HepG2 (cell line): Measurements from ENCODE around the gene C16orf87. TPM values are rescaled to one million over a fixed set of nuclear protein-coding genes. Genes with fewer than 3 reads are reported as not detected.
A peak's percentile ranks its signal among the peaks of the same experiment; 100 is the strongest.

Experiments
- AGO2 ChIP-seq: fragments of 200-400 bp; formaldehyde crosslinking; optimal IDR thresholded peaks from 2 replicates; pipeline ENCODE3; 2017; ENCODE audit warnings: mild to moderate bottlenecking, low read depth, low read length, moderate library complexity
- ATF6 ChIP-seq: sonication (generic); formaldehyde crosslinking; conservative IDR thresholded peaks from 2 replicates; pipeline ENCODE4 v1.4.0; 2020; ENCODE audit warnings: missing genetic modification reagents
- ATM ChIP-seq: fragments of 450-650 bp; IDR thresholded peaks from 2 replicates; pipeline ENCODE4 v1.7.1; 2017; ENCODE audit warnings: mild to moderate bottlenecking, borderline replicate concordance
- ELF3 ChIP-seq: IDR thresholded peaks from 2 replicates; pipeline ENCODE4 v1.6.1; 2016; ENCODE audit warnings: missing genetic modification reagents, missing compliant biosample characterization
- FLYWCH1 ChIP-seq: sonication (generic); formaldehyde crosslinking; IDR thresholded peaks from 2 replicates; pipeline ENCODE4 v1.8.1; 2023; ENCODE audit warnings: mild to moderate bottlenecking, missing genetic modification reagents
- MEF2D ChIP-seq: sonication (generic); formaldehyde crosslinking; IDR thresholded peaks from 2 replicates; pipeline ENCODE4 v1.5.1; 2020; ENCODE audit warnings: mild to moderate bottlenecking, missing genetic modification reagents
- MIXL1 ChIP-seq: IDR thresholded peaks from 2 replicates; pipeline ENCODE4 v1.6.1; 2016
- RBFOX2 ChIP-seq: fragments of 200-400 bp; formaldehyde crosslinking; IDR thresholded peaks from 2 replicates; pipeline ENCODE4 v1.6.1; 2017; ENCODE audit warnings: low read depth, mild to moderate bottlenecking, low read length
- SOX5 ChIP-seq: IDR thresholded peaks from 2 replicates; pipeline ENCODE4 v1.6.1; 2016; ENCODE audit warnings: borderline replicate concordance
- SOX6 ChIP-seq, 2 experiments: fragments of 450-650 bp in 1 of 2; sonication (generic) in 1 of 2; formaldehyde crosslinking in 1 of 2; IDR thresholded peaks; 2 replicates each; pipeline versions ENCODE4 v1.4.0 to v1.6.1; 2017 to 2020; ENCODE audit warnings: antibody characterized with exemption in 1 of 2, mild to moderate bottlenecking in 1 of 2, missing genetic modification reagents in 1 of 2
- TRIM24 ChIP-seq: sonication (generic); formaldehyde crosslinking; IDR thresholded peaks from 2 replicates; pipeline ENCODE4 v1.8.0; 2022; ENCODE audit warnings: mild to moderate bottlenecking, missing genetic modification reagents
- USF2 ChIP-seq, 2 experiments: sonication (generic) in 1 of 2; formaldehyde crosslinking in 1 of 2; IDR thresholded peaks; 2 replicates each; pipeline versions ENCODE4 v1.5.1 to v1.6.1; 2011 to 2020; ENCODE audit warnings: borderline replicate concordance in 1 of 2, low read depth in 1 of 2, low read length in 1 of 2, mild to moderate bottlenecking in 1 of 2, missing genetic modification reagents in 1 of 2, moderate library complexity in 1 of 2
- YEATS4 ChIP-seq: sonication (generic); formaldehyde crosslinking; IDR thresholded peaks from 2 replicates; pipeline ENCODE4 v1.4.0; 2020; ENCODE audit warnings: missing genetic modification reagents, borderline replicate concordance
- ZBTB21 ChIP-seq: sonication (generic); formaldehyde crosslinking; IDR thresholded peaks from 2 replicates; pipeline ENCODE4 v1.4.0; 2020; ENCODE audit warnings: missing genetic modification reagents
- ZBTB49 ChIP-seq: sonication (generic); formaldehyde crosslinking; IDR thresholded peaks from 2 replicates; pipeline ENCODE4 v1.4.0; 2020; ENCODE audit warnings: missing genetic modification reagents, borderline replicate concordance
- ZNF121 ChIP-seq: sonication (generic); formaldehyde crosslinking; IDR thresholded peaks from 2 replicates; pipeline ENCODE4 v1.5.0; 2020; ENCODE audit warnings: mild to moderate bottlenecking, missing genetic modification reagents
- ZNF235 ChIP-seq: sonication (generic); formaldehyde crosslinking; IDR thresholded peaks from 2 replicates; pipeline ENCODE4 v1.8.1; 2023; ENCODE audit warnings: mild to moderate bottlenecking, missing genetic modification reagents, borderline replicate concordance
- ZNF414 ChIP-seq: sonication (generic); formaldehyde crosslinking; IDR thresholded peaks from 2 replicates; pipeline ENCODE4 v1.5.0; 2020; ENCODE audit warnings: missing genetic modification reagents
- ZNF549 ChIP-seq: sonication (generic); formaldehyde crosslinking; IDR thresholded peaks from 2 replicates; pipeline ENCODE4 v1.5.0; 2020; ENCODE audit warnings: missing genetic modification reagents
- ZNF598 ChIP-seq: sonication (generic); formaldehyde crosslinking; IDR thresholded peaks from 2 replicates; pipeline ENCODE4 v1.5.1; 2020; ENCODE audit warnings: mild to moderate bottlenecking, missing genetic modification reagents, borderline replicate concordance
- ZNF7 ChIP-seq: IDR thresholded peaks from 2 replicates; pipeline ENCODE4 v1.6.1; 2016; ENCODE audit warnings: missing biosample characterization, missing genetic modification reagents
- ZNF792 ChIP-seq: IDR thresholded peaks from 2 replicates; pipeline ENCODE4 v1.6.1; 2016
- ZNF878 ChIP-seq: sonication (generic); formaldehyde crosslinking; IDR thresholded peaks from 2 replicates; pipeline ENCODE4 v1.8.1; 2023; ENCODE audit warnings: mild to moderate bottlenecking, missing genetic modification reagents, moderate library complexity
- polyA plus RNA-seq, 8 experiments: library from polyadenylated mRNA; depleted of rRNA in 3 of 8; stranded (reverse) in 7 of 8; unstranded in 1 of 8; fragments of >200 nt; fragmentation: Illumina TruSeq in 4 of 8; extraction: Trizol in 4 of 8; gene quantifications; 2 replicates each; pipeline versions ENCODE4 v1.2.1 to v1.2.3, GENCODE V29; 2011 to 2016; ENCODE audit warnings: low read depth in 4 of 8, missing spikeins in 1 of 8, mixed read lengths in 1 of 8; ENCODE audit not compliant: insufficient read depth in 1 of 8
- total RNA-seq, 5 experiments: library from RNA; depleted of rRNA; stranded (reverse); fragments of >200 nt; fragmentation: Illumina TruSeq; extraction: Trizol; gene quantifications; 2 replicates each; pipeline ENCODE4 v1.2.3, GENCODE V29; 2016; ENCODE audit warnings: low read depth in 1 of 5

Gene C16orf87
- total and polyA plus RNA-seq, 2 of the 13 experiments (the other 11 are each of a cell fraction or from before 2014, with no cell fraction given): 8.6 to 19.5 TPM

- TF ChIP-seq USF2 (IDR thresholded peaks at IDR 0.05; ENCODE audit: low read depth, low read length) (no peak), USF2 (CRISPR knock-in tag; IDR thresholded peaks at IDR 0.05; ENCODE audit: borderline replicate concordance) (no peak), ZNF598 (CRISPR knock-in tag) (peak; percentile 82; the same call in 1 of the 2 replicates), ATF6 (CRISPR knock-in tag) (no peak), ELF3 (CRISPR knock-in tag) (no peak), SOX6 (IDR thresholded peaks at IDR 0.05) (no peak), SOX6 (CRISPR knock-in tag; IDR thresholded peaks at IDR 0.05) (peak; percentile 71), ZBTB21 (CRISPR knock-in tag) (no peak), MIXL1 (CRISPR knock-in tag) (no peak), ZNF414 (CRISPR knock-in tag) (peak; percentile 98), ZBTB49 (CRISPR knock-in tag) (no peak), ZNF549 (CRISPR knock-in tag) (no peak), ZNF7 (CRISPR knock-in tag) (no peak), FLYWCH1 (CRISPR knock-in tag) (no peak), SOX5 (CRISPR knock-in tag) (no peak), ATM (no peak), MEF2D (CRISPR knock-in tag) (peak; percentile 56), ZNF235 (CRISPR knock-in tag) (peak; percentile 92; the same call in 1 of the 2 replicates), RBFOX2 (peak; percentile 91), AGO2 (peak; percentile 83), ZNF792 (CRISPR knock-in tag) (peak; percentile 41; the same call in 1 of the 2 replicates), ZNF121 (CRISPR knock-in tag) (peak; percentile 79; the same call in 1 of the 2 replicates), TRIM24 (no peak), ZNF878 (CRISPR knock-in tag) (no peak), YEATS4 (CRISPR knock-in tag) (peak; percentile 95)
Observed at GRCh38 chr16:46789499-46790414, 41.2 kb downstream of the C16orf87 start (continued).
